GM23338 (cell line): ENCODE results near the gene SOS2. TPM values are rescaled to one million over a fixed set of nuclear protein-coding genes. Genes with fewer than 3 reads are reported as not detected.

Source experiments
- ATAC-seq: fragments of 200-7000 bp; cut with Tn5 transposase; 3 replicates; pipeline ENCODE4 v1.9.1; 2020
- DNase-seq: peaks from one replicate; pipeline ENCODE4 v3.0.0-alpha.2; 2015; ENCODE audit warnings: low spot score
- H2AFZ ChIP-seq: fragments of 200-600 bp; sonication (generic); 2 replicates; pipeline ENCODE4 v1.8.0; 2016; ENCODE audit warnings: antibody characterized with exemption, mild to moderate bottlenecking, moderate library complexity
- H3F3A ChIP-seq: fragments of 200-600 bp; sonication (generic); replicated peaks from 2 replicates; pipeline ENCODE4 v1.8.0; 2017; ENCODE audit warnings: antibody characterized with exemption, mixed run types, low read depth
- H3K27ac ChIP-seq: fragments of 200-600 bp; sonication (generic); 2 replicates; pipeline ENCODE4 v1.6.1; 2016; ENCODE audit warnings: low read depth
- H3K27me3 ChIP-seq: fragments of 200-600 bp; sonication (generic); 2 replicates; pipeline ENCODE4 v1.8.0; 2016; ENCODE audit warnings: mild to moderate bottlenecking, mixed run types, moderate library complexity; ENCODE audit not compliant: insufficient read depth
- H3K36me3 ChIP-seq: fragments of 200-600 bp; sonication (generic); 2 replicates; pipeline ENCODE4 v1.8.0; 2016; ENCODE audit warnings: mild to moderate bottlenecking; ENCODE audit not compliant: insufficient read depth
- H3K4me1 ChIP-seq: fragments of 200-600 bp; sonication (generic); 2 replicates; pipeline ENCODE4 v1.8.0; 2016; ENCODE audit warnings: mild to moderate bottlenecking, moderate library complexity; ENCODE audit not compliant: insufficient read depth
- H3K4me2 ChIP-seq: fragments of 200-600 bp; sonication (generic); 2 replicates; pipeline ENCODE4 v1.7.1; 2017; ENCODE audit warnings: mixed run types
- H3K4me3 ChIP-seq: fragments of 200-600 bp; sonication (generic); 2 replicates; pipeline ENCODE4 v1.6.1; 2016; ENCODE audit warnings: mixed run types
- H3K79me2 ChIP-seq: fragments of 200-600 bp; sonication (generic); replicated peaks from 2 replicates; pipeline ENCODE4 v1.8.0; 2017; ENCODE audit warnings: mild to moderate bottlenecking; ENCODE audit not compliant: insufficient read depth
- H3K9me2 ChIP-seq: fragments of 200-600 bp; sonication (generic); 2 replicates; pipeline ENCODE4 v1.8.0; 2017; ENCODE audit not compliant: insufficient read depth
- H4K20me1 ChIP-seq: fragments of 200-600 bp; sonication (generic); replicated peaks from 2 replicates; pipeline ENCODE4 v1.8.0; 2017; ENCODE audit warnings: mild to moderate bottlenecking; ENCODE audit not compliant: insufficient read depth
- H3K27ac Mint-ChIP-seq: 2 replicates; pipeline ENCODE4 v1.8.0; 2020; ENCODE audit warnings: inconsistent platforms, mild to moderate bottlenecking, moderate library complexity, mixed read lengths
- H3K27me3 Mint-ChIP-seq: 3 replicates; pipeline ENCODE4 v1.8.0; 2022; ENCODE audit warnings: low read depth, mild to moderate bottlenecking, moderate library complexity, mixed read lengths, inconsistent platforms; ENCODE audit not compliant: insufficient read depth, poor library complexity
- H3K36me3 Mint-ChIP-seq: 3 replicates; pipeline ENCODE4 v1.8.0; 2021; ENCODE audit warnings: low read depth, mild to moderate bottlenecking, inconsistent platforms, moderate library complexity, mixed read lengths
- H3K4me1 Mint-ChIP-seq: 3 replicates; pipeline ENCODE4 v1.8.0; 2020; ENCODE audit warnings: mild to moderate bottlenecking, inconsistent platforms, mixed read lengths
- H3K4me3 Mint-ChIP-seq: 3 replicates; pipeline ENCODE4 v1.8.0; 2021; ENCODE audit warnings: moderate library complexity, mild to moderate bottlenecking, inconsistent platforms, mixed read lengths
- H3K9me3 Mint-ChIP-seq: 3 replicates; pipeline ENCODE4 v1.8.0; 2020; ENCODE audit warnings: moderate library complexity, mild to moderate bottlenecking, inconsistent platforms, mixed read lengths
- CREB1 ChIP-seq: fragments of 250-450 bp; sonication (Bioruptor Pico); IDR thresholded peaks from 2 replicates; pipeline ENCODE4 v1.5.0; 2020; ENCODE audit warnings: low read depth, mild to moderate bottlenecking, moderate library complexity
- EZH2 ChIP-seq: fragments of 200-600 bp; sonication (generic); IDR thresholded peaks from one replicate; pipeline ENCODE4 v1.8.0; 2017; ENCODE audit warnings: antibody characterized with exemption, mild to moderate bottlenecking, low read depth; ENCODE audit not compliant: unreplicated experiment
- NANOG ChIP-seq: IDR thresholded peaks from 2 replicates; pipeline ENCODE4 v1.6.1; 2016; ENCODE audit warnings: antibody characterized with exemption, borderline replicate concordance
- POLR2AphosphoS5 ChIP-seq: IDR thresholded peaks from 2 replicates; pipeline ENCODE4 v1.6.1; 2016; ENCODE audit warnings: antibody characterized with exemption, low read depth
- STAT1 ChIP-seq: IDR thresholded peaks from one replicate; pipeline ENCODE4 v1.6.1; 2016; ENCODE audit warnings: antibody characterized with exemption; ENCODE audit not compliant: unreplicated experiment
- ZNF114 ChIP-seq: fragments of 250-450 bp; sonication (Bioruptor Pico); IDR thresholded peaks from 2 replicates; pipeline ENCODE4 v1.5.0; 2020; ENCODE audit warnings: mild to moderate bottlenecking, moderate library complexity
- ZNF331 ChIP-seq: fragments of 250-450 bp; sonication (Bioruptor Pico); IDR thresholded peaks from 2 replicates; pipeline ENCODE4 v1.5.0; 2020; ENCODE audit warnings: low read depth, mild to moderate bottlenecking, moderate library complexity
- long read RNA-seq: library from polyadenylated mRNA; unstranded; transcript quantifications from one replicate; pipeline ENCODE4 v2.0.0, GENCODE V29; 2020; ENCODE audit not compliant: unreplicated experiment
- polyA plus RNA-seq: library from polyadenylated mRNA; unstranded; fragments of >200 nt; fragmentation: Nextera tagmentation; extraction: Ambion mirVana; gene quantifications from 2 replicates; pipeline ENCODE4 v1.2.1, GENCODE V29; 2016
- total RNA-seq: library from RNA; depleted of rRNA; stranded (reverse); fragments of >200 nt; shearing (Covaris generic); gene quantifications from 2 replicates; pipeline ENCODE4 v1.2.3, GENCODE V29; 2014; rRNA removed
- TF ChIP-seq, protein P1 (sequence below): IDR thresholded peaks from 2 replicates; pipeline ENCODE4 v1.6.1; 2016; ENCODE audit warnings: antibody characterized with exemption
- TF ChIP-seq, protein P2 (sequence below): IDR thresholded peaks from one replicate; pipeline ENCODE4 v1.6.1; 2018; ENCODE audit warnings: antibody characterized with exemption; ENCODE audit not compliant: unreplicated experiment
- TF ChIP-seq, protein P3 (sequence below), 2 experiments: fragments of 200-600 bp in 1 of 2; sonication (generic) in 1 of 2; conservative IDR thresholded peaks; 2 replicates each; pipeline versions ENCODE4 v1.5.1 to v1.6.1; 2016 to 2017; ENCODE audit warnings: antibody characterized with exemption in 2 of 2, low read depth in 2 of 2, mild to moderate bottlenecking in 2 of 2, moderate library complexity in 1 of 2

Gene SOS2
- 8.7 and 11.4 TPM in 2 replicates for total RNA-seq
- 3.5 and 3.8 TPM in 2 replicates for polyA plus RNA-seq
- long read RNA-seq: 0 reads

DNA sequence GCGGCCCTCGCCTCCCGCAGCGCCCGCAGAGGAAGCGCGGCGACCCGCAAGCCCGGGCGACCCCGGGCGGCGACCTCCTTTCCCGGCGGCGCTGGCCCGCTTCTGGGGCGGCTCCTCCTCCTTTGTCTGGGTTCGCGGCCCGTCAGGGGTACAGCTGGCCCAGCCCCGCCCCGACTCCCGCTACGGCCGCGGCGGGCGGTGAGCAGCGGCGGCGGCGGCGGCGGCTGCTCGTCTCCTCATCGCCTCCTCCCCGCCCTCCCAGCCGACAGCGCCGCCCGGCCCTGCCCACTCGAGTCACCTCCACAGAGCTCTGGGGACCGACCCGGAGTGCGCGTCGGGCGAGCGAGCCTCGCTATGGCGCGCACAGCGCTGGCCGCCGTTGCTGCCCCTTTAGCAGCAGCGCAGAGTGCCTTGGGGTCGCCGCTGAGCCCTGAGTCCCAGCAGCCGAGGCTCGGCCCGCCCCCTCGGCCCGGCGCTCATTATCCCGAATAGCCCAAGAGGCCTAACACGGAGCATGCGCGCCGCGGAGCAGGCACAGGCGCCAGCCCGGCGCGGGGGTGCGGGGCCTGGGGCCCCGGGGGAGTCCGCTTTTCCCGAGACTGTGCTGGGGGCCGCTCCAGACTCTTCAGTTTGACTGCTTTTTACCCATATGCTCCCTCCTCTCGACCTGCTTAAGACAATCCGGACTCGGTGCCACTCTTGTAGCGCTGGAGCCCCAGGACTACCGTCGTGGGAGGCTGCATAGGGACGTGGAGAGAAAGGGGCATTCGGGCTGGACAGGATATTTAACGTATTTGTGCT is at the start of gene SOS2:
TSS of gene SOS2 (minus strand) at position 104 of the 801 bp plus-strand sequence. CDS start 295 bp downstream, outside the sequence.
- Mint-ChIP-seq H3K4me3 (peak within 1 kb of the TSS; percentile 92), H3K27ac (peak within 1 kb of the TSS; percentile 38), H3K27me3 (peaks cover 4% of the 10 kb centered on the region), H3K4me1 (peaks cover 15% of the 10 kb centered on the region; the same call in 2 of the 3 replicates), H3K36me3 (peaks cover 11% of the 10 kb centered on the region; the same call in 2 of the 3 replicates), H3K9me3 (peaks cover 2% of the 10 kb centered on the region; the same call in 2 of the 3 replicates)
- DNase-seq (peak; percentile 94), ATAC-seq (peak; percentile 97)
- Histone ChIP-seq H2AFZ (peak within 1 kb of the TSS; percentile 100), H3F3A (0 out of 2 replicates have a peak, but pooled peaks cover 6% of the 10 kb centered on the region), H3K4me2 (peak within 1 kb of the TSS; percentile 91), H3K27me3 (no peaks in the 10 kb centered on the region; the same call in 1 of the 2 replicates), H3K79me2 (peaks cover 41% of the 10 kb centered on the region), H4K20me1 (peaks cover 1% of the 10 kb centered on the region; the same call in 1 of the 2 replicates), H3K4me1 (peaks cover 11% of the 10 kb centered on the region), H3K36me3 (no peaks in the 10 kb centered on the region), H3K9me2 (no peaks in the 10 kb centered on the region), H3K27ac (0 out of 2 replicates have a peak within 1 kb of the TSS, but pooled peaks have one; percentile 64), H3K4me3 (peak within 1 kb of the TSS; percentile 79)
- TF ChIP-seq, protein P1, sequence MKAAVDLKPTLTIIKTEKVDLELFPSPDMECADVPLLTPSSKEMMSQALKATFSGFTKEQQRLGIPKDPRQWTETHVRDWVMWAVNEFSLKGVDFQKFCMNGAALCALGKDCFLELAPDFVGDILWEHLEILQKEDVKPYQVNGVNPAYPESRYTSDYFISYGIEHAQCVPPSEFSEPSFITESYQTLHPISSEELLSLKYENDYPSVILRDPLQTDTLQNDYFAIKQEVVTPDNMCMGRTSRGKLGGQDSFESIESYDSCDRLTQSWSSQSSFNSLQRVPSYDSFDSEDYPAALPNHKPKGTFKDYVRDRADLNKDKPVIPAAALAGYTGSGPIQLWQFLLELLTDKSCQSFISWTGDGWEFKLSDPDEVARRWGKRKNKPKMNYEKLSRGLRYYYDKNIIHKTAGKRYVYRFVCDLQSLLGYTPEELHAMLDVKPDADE: no peak
- TF ChIP-seq, protein P2, sequence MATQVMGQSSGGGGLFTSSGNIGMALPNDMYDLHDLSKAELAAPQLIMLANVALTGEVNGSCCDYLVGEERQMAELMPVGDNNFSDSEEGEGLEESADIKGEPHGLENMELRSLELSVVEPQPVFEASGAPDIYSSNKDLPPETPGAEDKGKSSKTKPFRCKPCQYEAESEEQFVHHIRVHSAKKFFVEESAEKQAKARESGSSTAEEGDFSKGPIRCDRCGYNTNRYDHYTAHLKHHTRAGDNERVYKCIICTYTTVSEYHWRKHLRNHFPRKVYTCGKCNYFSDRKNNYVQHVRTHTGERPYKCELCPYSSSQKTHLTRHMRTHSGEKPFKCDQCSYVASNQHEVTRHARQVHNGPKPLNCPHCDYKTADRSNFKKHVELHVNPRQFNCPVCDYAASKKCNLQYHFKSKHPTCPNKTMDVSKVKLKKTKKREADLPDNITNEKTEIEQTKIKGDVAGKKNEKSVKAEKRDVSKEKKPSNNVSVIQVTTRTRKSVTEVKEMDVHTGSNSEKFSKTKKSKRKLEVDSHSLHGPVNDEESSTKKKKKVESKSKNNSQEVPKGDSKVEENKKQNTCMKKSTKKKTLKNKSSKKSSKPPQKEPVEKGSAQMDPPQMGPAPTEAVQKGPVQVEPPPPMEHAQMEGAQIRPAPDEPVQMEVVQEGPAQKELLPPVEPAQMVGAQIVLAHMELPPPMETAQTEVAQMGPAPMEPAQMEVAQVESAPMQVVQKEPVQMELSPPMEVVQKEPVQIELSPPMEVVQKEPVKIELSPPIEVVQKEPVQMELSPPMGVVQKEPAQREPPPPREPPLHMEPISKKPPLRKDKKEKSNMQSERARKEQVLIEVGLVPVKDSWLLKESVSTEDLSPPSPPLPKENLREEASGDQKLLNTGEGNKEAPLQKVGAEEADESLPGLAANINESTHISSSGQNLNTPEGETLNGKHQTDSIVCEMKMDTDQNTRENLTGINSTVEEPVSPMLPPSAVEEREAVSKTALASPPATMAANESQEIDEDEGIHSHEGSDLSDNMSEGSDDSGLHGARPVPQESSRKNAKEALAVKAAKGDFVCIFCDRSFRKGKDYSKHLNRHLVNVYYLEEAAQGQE: peak; percentile 19
- TF ChIP-seq ZNF331 (CRISPR knock-in tag) (no peak), POLR2AphosphoS5 (peak; percentile 96), CREB1 (CRISPR knock-in tag) (0 out of 2 replicates have a peak, but pooled peaks have one; percentile 27), EZH2 (peak; percentile 39)

DNA sequence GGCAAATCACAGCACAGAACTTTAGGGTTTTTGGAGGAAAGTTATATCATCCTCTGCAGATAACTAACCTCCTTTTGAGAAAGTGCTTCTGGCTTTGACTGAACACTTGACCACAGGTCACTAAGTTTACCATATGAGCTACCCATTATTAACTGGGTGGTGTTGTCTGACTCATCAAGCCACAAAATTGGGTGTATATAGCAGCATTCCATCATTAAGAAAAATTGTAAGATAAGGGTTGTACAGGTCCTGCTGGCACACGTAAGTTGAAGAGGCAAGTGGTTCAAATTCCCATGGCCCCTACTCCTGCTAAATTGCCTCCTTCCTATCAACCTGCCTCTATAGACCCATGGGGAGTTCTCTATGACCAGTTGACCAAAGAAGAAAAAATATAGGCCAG is 41.1 kb upstream of the SOS2 start:
- H3K4me1 Mint-ChIP-seq: no peaks in the 10 kb centered on the region
- Histone ChIP-seq H3K36me3 (peaks cover 5% of the 10 kb centered on the region; the same call in 1 of the 2 replicates), H2AFZ (no peak overlapping the region), H4K20me1 (no peaks in the 10 kb centered on the region; the same call in none of the 2 replicates), H3K27ac (no peak overlapping the region), H3K79me2 (no peaks in the 10 kb centered on the region), H3K27me3 (no peaks in the 10 kb centered on the region), H3K4me3 (no peak overlapping the region), H3F3A (no peaks in the 10 kb centered on the region), H3K9me2 (no peaks in the 10 kb centered on the region), H3K4me1 (no peaks in the 10 kb centered on the region), H3K4me2 (no peak overlapping the region)
- H3K27ac Mint-ChIP-seq: no peak overlapping the region
- no peaks in the 10 kb centered on the region; the same call in 2 of the 3 replicates for H3K36me3 Mint-ChIP-seq
- no peak overlapping the region for H3K4me3 Mint-ChIP-seq
- DNase-seq (no peak), ATAC-seq (no peak)
- no peaks in the 10 kb centered on the region for H3K9me3 Mint-ChIP-seq
- peaks cover 3% of the 10 kb centered on the region for H3K27me3 Mint-ChIP-seq
- TF ChIP-seq, protein P3, sequence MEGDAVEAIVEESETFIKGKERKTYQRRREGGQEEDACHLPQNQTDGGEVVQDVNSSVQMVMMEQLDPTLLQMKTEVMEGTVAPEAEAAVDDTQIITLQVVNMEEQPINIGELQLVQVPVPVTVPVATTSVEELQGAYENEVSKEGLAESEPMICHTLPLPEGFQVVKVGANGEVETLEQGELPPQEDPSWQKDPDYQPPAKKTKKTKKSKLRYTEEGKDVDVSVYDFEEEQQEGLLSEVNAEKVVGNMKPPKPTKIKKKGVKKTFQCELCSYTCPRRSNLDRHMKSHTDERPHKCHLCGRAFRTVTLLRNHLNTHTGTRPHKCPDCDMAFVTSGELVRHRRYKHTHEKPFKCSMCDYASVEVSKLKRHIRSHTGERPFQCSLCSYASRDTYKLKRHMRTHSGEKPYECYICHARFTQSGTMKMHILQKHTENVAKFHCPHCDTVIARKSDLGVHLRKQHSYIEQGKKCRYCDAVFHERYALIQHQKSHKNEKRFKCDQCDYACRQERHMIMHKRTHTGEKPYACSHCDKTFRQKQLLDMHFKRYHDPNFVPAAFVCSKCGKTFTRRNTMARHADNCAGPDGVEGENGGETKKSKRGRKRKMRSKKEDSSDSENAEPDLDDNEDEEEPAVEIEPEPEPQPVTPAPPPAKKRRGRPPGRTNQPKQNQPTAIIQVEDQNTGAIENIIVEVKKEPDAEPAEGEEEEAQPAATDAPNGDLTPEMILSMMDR (conservative IDR thresholded peaks at IDR 0.05; ENCODE audit: low read depth in 2 of 2): no peak
- TF ChIP-seq, protein P2: no peak
- no peak for TF ChIP-seq STAT1
- TF ChIP-seq CREB1 (CRISPR knock-in tag): no peak
- no peak for TF ChIP-seq ZNF114
- TF ChIP-seq, protein P1: no peak
- no peak for TF ChIP-seq NANOG
- no peak for TF ChIP-seq EZH2
